ENCODE measurements around the gene C10orf90. TPM values are rescaled to one million over a fixed set of nuclear protein-coding genes. Genes with fewer than 3 reads are reported as not detected.

C10orf90 gene
- total RNA-seq, 2 experiments from 2014 or later, result not detected

DNA sequence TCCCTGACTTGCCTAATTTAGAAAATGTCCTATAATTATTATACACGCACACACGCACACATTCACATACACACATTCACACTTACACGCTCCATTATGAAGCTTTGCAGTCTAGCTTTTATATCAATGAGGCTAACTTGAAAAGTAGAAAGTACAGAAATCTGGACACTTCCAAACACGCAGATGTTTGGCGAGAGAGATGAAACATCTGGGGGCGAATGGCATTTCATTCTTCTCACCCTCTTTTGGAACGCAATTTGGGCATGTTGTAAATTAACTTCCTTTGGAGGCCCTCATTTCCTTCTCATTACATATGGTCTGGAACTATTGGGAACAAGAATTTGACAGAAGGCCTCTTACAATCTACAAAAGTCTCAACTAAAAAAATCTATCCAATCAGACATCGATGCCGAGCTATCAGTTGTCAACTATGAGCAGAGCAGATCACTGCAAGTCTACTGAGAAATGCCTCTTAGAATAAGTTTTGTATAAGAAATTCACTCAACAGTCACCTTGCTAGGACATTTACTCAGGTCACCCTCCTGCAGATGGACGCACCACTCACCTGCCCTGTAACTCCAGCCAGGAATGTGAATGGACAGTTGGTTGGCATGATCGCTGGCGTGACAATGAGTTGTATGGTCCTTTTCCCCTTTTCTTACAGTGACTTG lies 167.0 kb downstream of the C10orf90 start:
- ATAC-seq (ENCODE audit: poor library complexity) (no peak), DNase-seq (no peak)
- Mint-ChIP-seq H3K27me3 (no peaks in the 10 kb centered on the region), H3K27ac (no peak overlapping the region), H3K36me3 (ENCODE audit: low read depth) (no peaks in the 10 kb centered on the region), H3K9me3 (no peaks in the 10 kb centered on the region), H3K4me1 (ENCODE audit: low read depth) (no peaks in the 10 kb centered on the region), H3K4me3 (no peak overlapping the region)
- Histone ChIP-seq H3K9me3 (ENCODE audit: control insufficient read depth in 1 of 2, insufficient read depth in 1 of 2, low read length in 2 of 2) (peaks cover 0 to 6% of the 10 kb centered on the region in 2 experiments), H3K27ac (ENCODE audit: low read depth in 1 of 2, low read length in 2 of 2) (no peak overlapping the region), H3K36me3 (ENCODE audit: insufficient read depth, low read length) (no peaks in the 10 kb centered on the region), H3K4me1 (ENCODE audit: insufficient read depth, low read length) (no peaks in the 10 kb centered on the region), H3K4me3 (ENCODE audit: low read length) (no peak overlapping the region), H3K27me3 (ENCODE audit: control insufficient read depth in 1 of 2, insufficient read depth in 2 of 2, low read length in 2 of 2) (no peaks in the 10 kb centered on the region)
- TF ChIP-seq, protein P1, sequence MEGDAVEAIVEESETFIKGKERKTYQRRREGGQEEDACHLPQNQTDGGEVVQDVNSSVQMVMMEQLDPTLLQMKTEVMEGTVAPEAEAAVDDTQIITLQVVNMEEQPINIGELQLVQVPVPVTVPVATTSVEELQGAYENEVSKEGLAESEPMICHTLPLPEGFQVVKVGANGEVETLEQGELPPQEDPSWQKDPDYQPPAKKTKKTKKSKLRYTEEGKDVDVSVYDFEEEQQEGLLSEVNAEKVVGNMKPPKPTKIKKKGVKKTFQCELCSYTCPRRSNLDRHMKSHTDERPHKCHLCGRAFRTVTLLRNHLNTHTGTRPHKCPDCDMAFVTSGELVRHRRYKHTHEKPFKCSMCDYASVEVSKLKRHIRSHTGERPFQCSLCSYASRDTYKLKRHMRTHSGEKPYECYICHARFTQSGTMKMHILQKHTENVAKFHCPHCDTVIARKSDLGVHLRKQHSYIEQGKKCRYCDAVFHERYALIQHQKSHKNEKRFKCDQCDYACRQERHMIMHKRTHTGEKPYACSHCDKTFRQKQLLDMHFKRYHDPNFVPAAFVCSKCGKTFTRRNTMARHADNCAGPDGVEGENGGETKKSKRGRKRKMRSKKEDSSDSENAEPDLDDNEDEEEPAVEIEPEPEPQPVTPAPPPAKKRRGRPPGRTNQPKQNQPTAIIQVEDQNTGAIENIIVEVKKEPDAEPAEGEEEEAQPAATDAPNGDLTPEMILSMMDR (IDR thresholded peaks at IDR 0.05), result no peak
- ChIA-PET POLR2A (no interaction called here), CTCF (no interaction called here)
- intact Hi-C loops (cut with DNase I, micrococcal nuclease), result loop anchor here in 1 of 2 experiments (2.0 kb wide), 1 partner anchor 521 kb away; no protein-coding TSS in a partner anchor

DNA sequence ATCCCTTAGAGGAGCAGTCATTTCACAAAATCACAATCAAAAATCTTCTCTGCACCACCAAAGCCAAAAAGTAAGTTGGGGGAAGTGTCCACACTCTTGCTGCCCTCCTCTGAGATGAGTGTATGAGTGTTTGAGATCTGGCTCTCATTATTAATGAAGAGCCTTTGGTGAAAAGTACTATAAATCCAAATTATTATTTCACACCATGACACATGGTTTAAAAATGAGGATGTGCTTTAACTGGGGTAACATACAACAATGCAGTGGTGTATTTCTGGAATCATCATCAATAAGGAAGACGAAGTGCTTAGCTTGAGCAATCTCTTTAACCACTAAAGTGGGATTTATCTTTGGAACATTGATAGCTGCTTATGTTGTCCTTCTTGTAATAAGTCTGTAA lies 168.1 kb downstream of the C10orf90 start:
- H3K27ac ChIP-seq (ENCODE audit: low read depth in 1 of 2, low read length in 2 of 2), result no peak overlapping the region
- TF ChIP-seq, protein P1 (IDR thresholded peaks at IDR 0.05), result no peak
- H3K4me3 ChIP-seq (ENCODE audit: low read length), result no peak overlapping the region
- CTCF ChIA-PET, result no interaction called here
- DNase-seq (no peak), ATAC-seq (ENCODE audit: poor library complexity) (no peak)
- no peaks in the 10 kb centered on the region for H3K27me3 ChIP-seq (ENCODE audit: control insufficient read depth in 1 of 2, insufficient read depth in 2 of 2, low read length in 2 of 2)
- POLR2A ChIA-PET, result no interaction called here
- H3K27me3 Mint-ChIP-seq, result no peaks in the 10 kb centered on the region
- no peak overlapping the region for H3K4me3 Mint-ChIP-seq
- no peaks in the 10 kb centered on the region for H3K36me3 Mint-ChIP-seq (ENCODE audit: low read depth)
- intact Hi-C loops (cut with DNase I, micrococcal nuclease), result no loop called here
- no peaks in the 10 kb centered on the region for H3K36me3 ChIP-seq (ENCODE audit: insufficient read depth, low read length)
- H3K9me3 Mint-ChIP-seq, result no peaks in the 10 kb centered on the region
- no peaks in the 10 kb centered on the region for H3K4me1 ChIP-seq (ENCODE audit: insufficient read depth, low read length)
- no peak overlapping the region for H3K27ac Mint-ChIP-seq
- H3K9me3 ChIP-seq (ENCODE audit: control insufficient read depth in 1 of 2, insufficient read depth in 1 of 2, low read length in 2 of 2), result peaks cover 0 to 6% of the 10 kb centered on the region in 2 experiments
- no peaks in the 10 kb centered on the region for H3K4me1 Mint-ChIP-seq (ENCODE audit: low read depth)

DNA sequence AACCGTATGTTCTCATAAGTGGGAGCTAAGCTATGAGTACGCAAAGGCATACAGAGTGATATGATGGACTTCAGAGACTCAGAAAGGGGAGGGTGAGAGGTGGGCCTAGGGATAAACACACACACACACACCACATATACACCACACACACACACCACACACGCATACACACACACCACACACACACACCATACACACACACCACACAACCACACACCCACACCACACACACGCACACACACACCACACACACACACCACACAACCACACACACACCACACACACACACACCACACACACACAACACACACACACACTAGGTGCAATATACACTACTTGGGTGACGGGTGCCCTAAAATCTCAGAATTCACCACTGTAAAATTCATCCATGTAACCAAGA lies 168.7 kb downstream of the C10orf90 start:
- Mint-ChIP-seq H3K9me3 (no peaks in the 10 kb centered on the region), H3K4me1 (ENCODE audit: low read depth) (no peaks in the 10 kb centered on the region), H3K27ac (no peak overlapping the region), H3K4me3 (no peak overlapping the region), H3K36me3 (ENCODE audit: low read depth) (no peaks in the 10 kb centered on the region), H3K27me3 (no peaks in the 10 kb centered on the region)
- Histone ChIP-seq H3K36me3 (ENCODE audit: insufficient read depth, low read length) (no peaks in the 10 kb centered on the region), H3K4me1 (ENCODE audit: insufficient read depth, low read length) (no peaks in the 10 kb centered on the region), H3K27me3 (ENCODE audit: control insufficient read depth in 1 of 2, insufficient read depth in 2 of 2, low read length in 2 of 2) (no peaks in the 10 kb centered on the region), H3K27ac (ENCODE audit: low read depth in 1 of 2, low read length in 2 of 2) (no peak overlapping the region), H3K9me3 (ENCODE audit: control insufficient read depth in 1 of 2, insufficient read depth in 1 of 2, low read length in 2 of 2) (peaks cover 0 to 6% of the 10 kb centered on the region in 2 experiments), H3K4me3 (ENCODE audit: low read length) (no peak overlapping the region)
- POLR2A ChIA-PET, result no interaction called here
- CTCF ChIA-PET, result no interaction called here
- intact Hi-C loops (cut with DNase I, micrococcal nuclease), result no loop called here
- DNase-seq (no peak), ATAC-seq (ENCODE audit: poor library complexity) (no peak)
- TF ChIP-seq, protein P1 (IDR thresholded peaks at IDR 0.05), result no peak
